ENCODE data around the gene SDHD.

- TF ChIP-seq POLR2AphosphoS5 (IDR thresholded peaks at IDR 0.05; ENCODE audit: low read depth, low read length) (no peak), REST (IDR thresholded peaks at IDR 0.05; ENCODE audit: insufficient read depth in 1 of 2, low read depth in 2 of 2, low read length in 2 of 2) (no peak)
Measured at GRCh38 chr11:112113539-112114457, 27.1 kb downstream of the SDHD start.

All from PFSK-1 (cell line).